ENCODE measurements around the gene M1AP. TPM values are rescaled to one million over a fixed set of nuclear protein-coding genes. Genes with fewer than 3 reads are reported as not detected.

Gene M1AP
- total RNA-seq, 1 experiment from 2014 or later = not detected

- Histone ChIP-seq H3K36me3 (ENCODE audit: low read depth, low read length) (no peaks in the 10 kb centered on the region), H3K4me3 (ENCODE audit: low read length) (no peak overlapping the region), H3K9me2 (replicated peaks; ENCODE audit: low read length) (no peaks in the 10 kb centered on the region), H2AFZ (ENCODE audit: low read length) (no peak overlapping the region), H3K9ac (ENCODE audit: low read length) (no peak overlapping the region), H3K4me1 (ENCODE audit: insufficient read depth, low read length) (peaks cover 23% of the 10 kb centered on the region), H3K79me2 (ENCODE audit: low read length) (no peaks in the 10 kb centered on the region), H4K20me1 (ENCODE audit: low read length) (no peaks in the 10 kb centered on the region), H3K4me2 (ENCODE audit: low read length) (no peak overlapping the region), H3K9me3 (ENCODE audit: low read length) (no peaks in the 10 kb centered on the region), H3F3A (ENCODE audit: low read length, unreplicated experiment) (no peaks in the 10 kb centered on the region), H3K27ac (ENCODE audit: low read length) (no peak overlapping the region), H3K27me3 (ENCODE audit: low read length) (no peaks in the 10 kb centered on the region)
- intact Hi-C loops (cut with micrococcal nuclease) = no loop called here
- TF ChIP-seq CTCF (conservative IDR thresholded peaks at IDR 0.05; ENCODE audit: low read depth, low read length) = no peak
- TF ChIP-seq EZH2phosphoT487 (IDR thresholded peaks at IDR 0.05; ENCODE audit: borderline replicate concordance, low read length) = no peak
- TF ChIP-seq EZH2 (IDR thresholded peaks at IDR 0.05; ENCODE audit: low read length, unreplicated experiment) = no peak
- no peak for ATAC-seq
- POLR2A ChIA-PET (ENCODE audit: unreplicated experiment) = no interaction called here
- no TSS peak for BruUV-seq (replicated peaks)
- DNase-seq = peak; percentile 51
- CTCF ChIA-PET = no interaction called here
Observed at GRCh38 chr2:74566754-74567085, 81.4 kb downstream of the M1AP start.

DNA sequence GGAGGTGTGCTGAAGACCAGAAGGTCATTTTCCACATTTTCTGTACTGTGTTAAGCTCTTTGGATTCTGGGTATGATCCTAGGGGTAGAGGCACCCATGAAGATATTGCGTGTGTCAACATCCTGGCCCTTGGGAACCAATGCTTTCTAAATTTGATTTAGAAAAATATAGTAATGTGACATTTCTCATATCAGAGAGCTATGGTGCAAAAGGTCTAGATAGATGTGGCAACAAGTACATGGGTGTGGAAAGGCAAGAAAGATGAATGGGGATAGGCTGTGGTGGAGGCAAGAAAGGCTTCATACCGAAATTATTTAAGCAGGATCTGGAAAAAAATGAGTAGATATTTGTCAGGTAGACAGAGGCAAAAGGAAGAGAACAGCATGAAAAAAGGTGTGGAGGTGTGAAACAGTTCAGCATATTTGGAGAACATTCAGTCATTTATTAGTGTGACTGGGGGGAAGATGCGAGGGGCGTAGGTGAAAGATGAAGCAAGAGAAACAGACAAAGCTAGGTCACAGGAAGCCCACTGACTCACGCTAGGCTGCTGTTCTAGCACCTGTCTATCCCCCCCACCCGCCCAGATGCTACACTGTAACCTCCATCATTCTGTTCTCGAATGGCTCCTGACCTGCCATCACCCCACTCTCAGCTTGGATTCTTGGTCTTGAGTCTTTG, 81.9 kb downstream of the M1AP start:
- no TSS peak for BruUV-seq (replicated peaks)
- Histone ChIP-seq H3K79me2 (ENCODE audit: low read length) (no peaks in the 10 kb centered on the region), H3K4me2 (ENCODE audit: low read length) (no peak overlapping the region), H3F3A (ENCODE audit: low read length, unreplicated experiment) (no peaks in the 10 kb centered on the region), H3K27ac (ENCODE audit: low read length) (no peak overlapping the region), H3K27me3 (ENCODE audit: low read length) (no peaks in the 10 kb centered on the region), H3K9me2 (replicated peaks; ENCODE audit: low read length) (no peaks in the 10 kb centered on the region), H3K4me1 (ENCODE audit: insufficient read depth, low read length) (peaks cover 23% of the 10 kb centered on the region), H3K4me3 (ENCODE audit: low read length) (no peak overlapping the region), H2AFZ (ENCODE audit: low read length) (no peak overlapping the region), H4K20me1 (ENCODE audit: low read length) (no peaks in the 10 kb centered on the region), H3K36me3 (ENCODE audit: low read depth, low read length) (no peaks in the 10 kb centered on the region), H3K9me3 (ENCODE audit: low read length) (no peaks in the 10 kb centered on the region), H3K9ac (ENCODE audit: low read length) (no peak overlapping the region)
- ATAC-seq (no peak), DNase-seq (no peak)
- TF ChIP-seq EZH2 (IDR thresholded peaks at IDR 0.05; ENCODE audit: low read length, unreplicated experiment) = no peak
- no peak for TF ChIP-seq CTCF (conservative IDR thresholded peaks at IDR 0.05; ENCODE audit: low read depth, low read length)
- TF ChIP-seq EZH2phosphoT487 (IDR thresholded peaks at IDR 0.05; ENCODE audit: borderline replicate concordance, low read length) = no peak
- ChIA-PET CTCF (no interaction called here), POLR2A (ENCODE audit: unreplicated experiment) (no interaction called here)
- intact Hi-C loops (cut with micrococcal nuclease) = no loop called here

DNA sequence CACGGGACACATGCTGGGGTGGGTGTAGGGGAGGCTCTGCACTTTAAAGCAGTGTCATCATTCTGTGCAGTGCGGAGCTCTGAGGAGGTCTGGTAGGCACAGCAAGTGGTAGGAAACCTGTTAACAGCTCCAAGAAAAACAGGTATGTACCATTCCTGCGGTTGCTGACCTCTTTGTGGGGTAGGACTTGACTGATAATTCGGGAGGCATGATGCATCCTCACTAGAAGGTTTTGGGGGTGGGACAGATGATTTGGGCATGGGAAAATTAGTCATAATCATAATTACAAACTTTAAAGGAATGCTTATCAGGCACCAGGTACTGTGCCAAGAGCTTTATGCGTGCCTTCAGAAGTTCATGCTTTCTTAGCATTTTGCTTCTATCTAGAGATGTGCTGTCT, 83.9 kb downstream of the M1AP start:
- DNase-seq (peak; percentile 39), ATAC-seq (no peak)
- H3K9ac ChIP-seq (ENCODE audit: low read length) = no peak overlapping the region
- peaks cover 31% of the 10 kb centered on the region for H3K4me1 ChIP-seq (ENCODE audit: insufficient read depth, low read length)
- no peaks in the 10 kb centered on the region for H4K20me1 ChIP-seq (ENCODE audit: low read length)
- H3K36me3 ChIP-seq (ENCODE audit: low read depth, low read length) = no peaks in the 10 kb centered on the region
- H3K9me2 ChIP-seq (replicated peaks; ENCODE audit: low read length) = no peaks in the 10 kb centered on the region
- H3K27ac ChIP-seq (ENCODE audit: low read length) = no peak overlapping the region
- H3F3A ChIP-seq (ENCODE audit: low read length, unreplicated experiment) = no peaks in the 10 kb centered on the region
- no peaks in the 10 kb centered on the region for H3K79me2 ChIP-seq (ENCODE audit: low read length)
- H3K4me2 ChIP-seq (ENCODE audit: low read length) = no peak overlapping the region
- ChIA-PET CTCF (no interaction called here), POLR2A (ENCODE audit: unreplicated experiment) (no interaction called here)
- TF ChIP-seq CTCF (conservative IDR thresholded peaks at IDR 0.05; ENCODE audit: low read depth, low read length) = no peak
- TF ChIP-seq EZH2phosphoT487 (IDR thresholded peaks at IDR 0.05; ENCODE audit: borderline replicate concordance, low read length) = no peak
- no peak for TF ChIP-seq EZH2 (IDR thresholded peaks at IDR 0.05; ENCODE audit: low read length, unreplicated experiment)
- H2AFZ ChIP-seq (ENCODE audit: low read length) = no peak overlapping the region
- intact Hi-C loops (cut with micrococcal nuclease) = no loop called here
- no peak overlapping the region for H3K4me3 ChIP-seq (ENCODE audit: low read length)
- BruUV-seq (replicated peaks) = no TSS peak
- no peaks in the 10 kb centered on the region for H3K9me3 ChIP-seq (ENCODE audit: low read length)
- no peaks in the 10 kb centered on the region for H3K27me3 ChIP-seq (ENCODE audit: low read length)
